Omental fat pad (tissue), 4 donors: ENCODE data around the gene ACVRL1. TPM values are rescaled to one million over a fixed set of nuclear protein-coding genes. Genes with fewer than 3 reads are reported as not detected.

Experiments used
- ATAC-seq: fragments of 150-250 bp; one replicate; pipeline ENCODE4 v1.9.1; 2016; ENCODE audit warnings: mild to moderate bottlenecking, moderate library complexity; ENCODE audit not compliant: low FRiP score
- DNase-seq: peaks from one replicate; pipeline ENCODE4 v3.0.0-alpha.2; 2019; ENCODE audit warnings: low spot score
- CTCF ChIP-seq, 3 donors: fragments of 450-650 bp; IDR thresholded peaks; one replicate each; pipeline ENCODE4 v1.5.1; 2016 to 2017; ENCODE audit warnings: antibody characterized with exemption in 3 of 3, mild to moderate bottlenecking in 3 of 3, moderate library complexity in 2 of 3
- total RNA-seq, 4 donors: library from RNA; depleted of rRNA; stranded (reverse); fragments of >200 nt; gene quantifications; one replicate each; pipeline ENCODE4 v1.1.0, GENCODE V29; 2016

The ACVRL1 gene
- total RNA-seq, 4 donors from 2014 or later = 69.3 to 593 (median 113) TPM

GRCh38 chr12:51971679-51972421 lies 64.5 kb downstream of the ACVRL1 start:
- DNase-seq (no peak), ATAC-seq (no peak)
- TF ChIP-seq CTCF (IDR thresholded peaks at IDR 0.05) = no peak

GRCh38 chr12:51972422-51972812 lies 65.1 kb downstream of the ACVRL1 start:
- no peak for DNase-seq
- TF ChIP-seq CTCF (IDR thresholded peaks at IDR 0.05) = no peak
- ATAC-seq = peak; percentile 2

GRCh38 chr12:51972849-51973273 lies 65.6 kb downstream of the ACVRL1 start:
- ATAC-seq (peak; percentile 88), DNase-seq (no peak)
- TF ChIP-seq CTCF (IDR thresholded peaks at IDR 0.05) = no peak

Other genes with a start within 250 kb of the ACVRL1 start
- under 1 TPM in 3 of 4 donors, not detected in 1; 0.24 to 0.63 (median 0.63) TPM for gene FIGNL2, start 58.8 kb upstream of the ACVRL1 start, total RNA-seq
- not detected for gene ANKRD33, start 19.4 kb upstream of the ACVRL1 start, total RNA-seq
- gene ACVR1B, start 44.2 kb downstream of the ACVRL1 start, total RNA-seq = 10 to 100 TPM; 15.9 to 42.2 (median 20.5) TPM
- gene TAMALIN, start 99.4 kb downstream of the ACVRL1 start, total RNA-seq = 10 to 100 TPM; 19.0 to 67.9 (median 29.5) TPM
- 1,000 to 10,000 TPM in 1 of 4 donors, 100 to 1,000 TPM in 2, 10 to 100 TPM in 1; 74.9 to 1,106 (median 350) TPM for gene NR4A1, start 143.9 kb downstream of the ACVRL1 start, total RNA-seq
- 10 to 100 TPM; 33.6 to 65.5 (median 52.6) TPM for gene ATG101, start 162.5 kb downstream of the ACVRL1 start, total RNA-seq
- 1 to 10 TPM in 3 of 4 donors, not detected in 1; 1.1 to 1.9 (median 1.1) TPM for gene SMIM41, start 172.2 kb downstream of the ACVRL1 start, total RNA-seq